ENCODE measurements around the gene KLK12.

GRCh38 chr19:51083783-51084182, 49.0 kb upstream of the KLK12 start:
- TF ChIP-seq POLR2A (IDR thresholded peaks at IDR 0.05) (no peak), CTCF (IDR thresholded peaks at IDR 0.05) (no peak)

All from body of pancreas (tissue), 4 donors.